ENCODE data around the gene OR2T27. TPM values are rescaled to one million over a fixed set of nuclear protein-coding genes. Genes with fewer than 3 reads are reported as not detected.

The OR2T27 gene
- total and polyA plus RNA-seq, 4 experiments from 2014 or later = not detected

DNA sequence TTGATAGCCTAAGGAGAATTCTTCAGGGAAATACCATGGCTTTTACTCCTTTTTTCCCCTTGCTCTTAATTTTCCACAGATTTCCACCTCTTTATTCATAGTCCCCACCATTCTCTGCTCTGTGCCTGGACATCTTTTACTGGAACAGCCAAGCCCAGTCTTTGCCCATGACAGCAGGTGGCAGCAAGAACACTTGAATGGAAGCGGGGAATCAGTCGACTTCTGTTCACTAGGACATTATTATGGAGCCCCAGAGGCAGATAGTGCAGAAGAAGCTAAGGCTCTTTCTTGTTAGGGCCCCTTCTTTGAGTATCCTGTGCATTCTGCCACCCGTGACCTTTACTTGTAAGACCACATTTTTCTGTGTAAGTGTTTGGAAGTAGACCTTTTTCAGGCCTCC is 40.9 kb upstream of the OR2T27 start:
- no peaks in the 10 kb centered on the region for H3K4me1 ChIP-seq (ENCODE audit: insufficient read depth, low read length)
- H3K27ac Mint-ChIP-seq = no peak overlapping the region
- POLR2A ChIA-PET (ENCODE audit: partially characterized antibody) = no interaction called here
- intact Hi-C loops (cut with micrococcal nuclease) = no loop called here
- CTCF ChIA-PET (ENCODE audit: partially characterized antibody) = no interaction called here
- peaks cover 0 to 4% (median 0%) of the 10 kb centered on the region in 8 donors for H3K9me3 Mint-ChIP-seq
- no peak overlapping the region for H3K4me3 Mint-ChIP-seq
- H3K9me3 ChIP-seq (ENCODE audit: control insufficient read depth in 1 of 2, low read length in 2 of 2) = no peaks in the 10 kb centered on the region
- H3K27me3 ChIP-seq (ENCODE audit: insufficient read depth, low read length) = no peaks in the 10 kb centered on the region
- H3K4me1 Mint-ChIP-seq = no peaks in the 10 kb centered on the region
- no peaks in the 10 kb centered on the region for H3K36me3 Mint-ChIP-seq
- no peaks in the 10 kb centered on the region for H3K36me3 ChIP-seq (ENCODE audit: insufficient read depth, low read length)
- no peak for DNase-seq
- H3K27me3 Mint-ChIP-seq = peaks cover 8 to 15% of the 10 kb centered on the region in 2 donors
- no peak overlapping the region for H3K27ac ChIP-seq (ENCODE audit: low read depth, low read length)
- no peak overlapping the region for H3K4me3 ChIP-seq (ENCODE audit: low read length in 2 of 2)

- intact Hi-C loops (cut with micrococcal nuclease) = no loop called here
- no peaks in the 10 kb centered on the region for H3K4me1 ChIP-seq (ENCODE audit: insufficient read depth, low read length)
- Mint-ChIP-seq H3K4me1 (no peaks in the 10 kb centered on the region), H3K4me3 (no peak overlapping the region), H3K27ac (no peak overlapping the region), H3K27me3 (peaks cover 9 to 16% of the 10 kb centered on the region in 2 donors), H3K9me3 (peaks cover 0 to 6% (median 0%) of the 10 kb centered on the region in 8 donors), H3K36me3 (no peaks in the 10 kb centered on the region)
- no peak for DNase-seq
- POLR2A ChIA-PET (ENCODE audit: partially characterized antibody) = no interaction called here
- no peaks in the 10 kb centered on the region for H3K36me3 ChIP-seq (ENCODE audit: insufficient read depth, low read length)
- CTCF ChIA-PET (ENCODE audit: partially characterized antibody) = interaction anchor here (1.2 kb wide), 1 partner anchor 9 kb away, joined by 4 read pairs; no protein-coding TSS in a partner anchor
- H3K4me3 ChIP-seq (ENCODE audit: low read length in 2 of 2) = no peak overlapping the region
- H3K27ac ChIP-seq (ENCODE audit: low read depth, low read length) = no peak overlapping the region
- no peaks in the 10 kb centered on the region for H3K9me3 ChIP-seq (ENCODE audit: control insufficient read depth in 1 of 2, low read length in 2 of 2)
- H3K27me3 ChIP-seq (ENCODE audit: insufficient read depth, low read length) = no peaks in the 10 kb centered on the region
Measured at GRCh38 chr1:248695451-248696132, 40.3 kb upstream of the OR2T27 start.

DNA sequence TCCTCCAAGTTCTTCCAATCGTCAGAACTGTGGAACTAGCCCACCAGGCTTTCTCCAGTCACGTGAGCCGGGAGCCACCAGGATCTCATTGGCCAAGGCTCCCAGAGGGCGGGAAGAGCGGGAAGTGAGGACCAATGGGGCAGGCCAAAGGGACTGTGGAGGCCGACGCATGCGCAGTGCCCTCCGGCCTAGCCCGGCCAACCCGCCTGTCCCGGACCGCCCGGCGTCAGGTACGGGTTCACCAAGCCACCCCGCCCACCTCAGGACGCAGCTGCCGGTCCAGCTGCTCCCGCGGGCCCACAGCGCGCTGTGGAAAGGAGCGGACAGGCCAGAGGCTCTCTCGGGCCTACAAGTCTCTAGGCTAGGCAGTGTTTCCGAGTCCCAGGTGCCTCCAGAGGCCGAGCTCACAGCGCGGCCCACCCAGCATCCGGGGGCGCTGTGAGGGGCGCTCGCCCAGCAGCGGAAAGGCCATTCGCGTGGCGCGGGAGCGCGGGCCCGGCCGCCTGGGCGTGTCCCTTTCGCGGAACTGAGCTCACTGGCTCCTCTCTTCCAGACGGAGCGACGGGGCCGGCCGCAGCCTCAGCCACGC is 36.3 kb upstream of the OR2T27 start:
- H3K4me3 ChIP-seq (ENCODE audit: low read length in 2 of 2) = no peak overlapping the region
- no peak for DNase-seq
- no peaks in the 10 kb centered on the region for H3K36me3 ChIP-seq (ENCODE audit: insufficient read depth, low read length)
- H3K4me1 Mint-ChIP-seq = peaks cover 0 to 3% (median 3%) of the 10 kb centered on the region in 4 donors
- no peaks in the 10 kb centered on the region for H3K9me3 ChIP-seq (ENCODE audit: control insufficient read depth in 1 of 2, low read length in 2 of 2)
- H3K27me3 ChIP-seq (ENCODE audit: insufficient read depth, low read length) = no peaks in the 10 kb centered on the region
- ChIA-PET CTCF (ENCODE audit: partially characterized antibody) (no interaction called here), POLR2A (ENCODE audit: partially characterized antibody) (no interaction called here)
- no peaks in the 10 kb centered on the region for H3K4me1 ChIP-seq (ENCODE audit: insufficient read depth, low read length)
- H3K27ac ChIP-seq (ENCODE audit: low read depth, low read length) = no peak overlapping the region
- H3K27ac Mint-ChIP-seq = no peak overlapping the region
- no peaks in the 10 kb centered on the region for H3K36me3 Mint-ChIP-seq
- peaks cover 0 to 16% (median 3%) of the 10 kb centered on the region in 8 donors for H3K9me3 Mint-ChIP-seq
- no peak overlapping the region for H3K4me3 Mint-ChIP-seq
- intact Hi-C loops (cut with micrococcal nuclease) = no loop called here
- H3K27me3 Mint-ChIP-seq = peaks cover 3 to 8% of the 10 kb centered on the region in 2 donors

DNA sequence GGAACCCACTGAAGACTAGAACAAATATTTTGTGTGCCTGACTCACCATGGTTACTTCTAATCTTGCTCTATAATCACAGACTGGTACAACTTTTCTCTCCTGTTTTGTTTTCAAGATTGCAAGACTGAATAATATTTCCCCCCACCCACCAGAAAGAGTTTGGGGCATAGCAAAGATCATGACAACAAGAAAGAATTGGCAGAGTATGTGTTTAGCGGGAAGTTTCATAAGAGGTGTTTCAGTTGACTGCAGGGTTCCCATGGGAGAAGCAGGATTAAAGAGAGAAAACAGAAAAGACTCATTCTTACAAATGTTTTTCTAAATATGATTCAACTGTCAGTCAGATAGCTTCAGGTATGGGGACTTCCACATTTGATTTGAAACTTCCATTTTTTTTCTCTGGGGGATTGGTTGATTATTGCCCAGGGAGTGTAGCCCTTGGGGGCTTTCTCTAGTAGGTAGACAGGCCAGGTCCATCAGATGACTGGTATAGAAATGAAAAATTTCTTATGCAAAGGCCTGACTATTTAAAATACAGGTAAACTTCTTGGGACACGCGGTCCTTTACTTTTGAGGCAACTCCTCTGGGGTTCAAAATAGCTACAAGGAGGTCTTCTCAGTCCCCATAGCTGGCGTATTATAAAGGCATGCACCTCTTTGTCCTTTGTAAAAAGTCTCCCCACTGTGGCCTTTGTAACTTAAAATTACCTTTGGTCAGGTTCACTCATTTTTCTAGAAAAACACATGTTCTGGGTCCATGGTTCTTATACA is 33.4 kb upstream of the OR2T27 start:
- Histone ChIP-seq H3K4me3 (ENCODE audit: low read length in 2 of 2) (no peak overlapping the region), H3K27ac (ENCODE audit: low read depth, low read length) (no peak overlapping the region), H3K9me3 (ENCODE audit: control insufficient read depth in 1 of 2, low read length in 2 of 2) (no peaks in the 10 kb centered on the region), H3K4me1 (ENCODE audit: insufficient read depth, low read length) (no peaks in the 10 kb centered on the region), H3K27me3 (ENCODE audit: insufficient read depth, low read length) (no peaks in the 10 kb centered on the region), H3K36me3 (ENCODE audit: insufficient read depth, low read length) (no peaks in the 10 kb centered on the region)
- intact Hi-C loops (cut with micrococcal nuclease) = no loop called here
- H3K4me1 Mint-ChIP-seq = peaks cover 0 to 4% (median 3%) of the 10 kb centered on the region in 4 donors
- peaks cover 2 to 7% of the 10 kb centered on the region in 2 donors for H3K27me3 Mint-ChIP-seq
- no peak for DNase-seq
- ChIA-PET CTCF (ENCODE audit: partially characterized antibody) (no interaction called here), POLR2A (ENCODE audit: partially characterized antibody) (no interaction called here)
- peaks cover 0 to 16% (median 3%) of the 10 kb centered on the region in 8 donors for H3K9me3 Mint-ChIP-seq
- no peaks in the 10 kb centered on the region for H3K36me3 Mint-ChIP-seq
- H3K27ac Mint-ChIP-seq = peak overlapping the region in 1 of 7 donors; percentile 7
- no peak overlapping the region for H3K4me3 Mint-ChIP-seq

GRCh38 chr1:248686815-248687214 is 31.5 kb upstream of the OR2T27 start:
- no peak overlapping the region for H3K4me3 Mint-ChIP-seq
- Histone ChIP-seq H3K36me3 (ENCODE audit: insufficient read depth, low read length) (no peaks in the 10 kb centered on the region), H3K4me1 (ENCODE audit: insufficient read depth, low read length) (no peaks in the 10 kb centered on the region), H3K27ac (ENCODE audit: low read depth, low read length) (no peak overlapping the region), H3K27me3 (ENCODE audit: insufficient read depth, low read length) (no peaks in the 10 kb centered on the region), H3K4me3 (ENCODE audit: low read length in 2 of 2) (no peak overlapping the region), H3K9me3 (ENCODE audit: control insufficient read depth in 1 of 2, low read length in 2 of 2) (no peaks in the 10 kb centered on the region)
- peaks cover 0 to 4% (median 3%) of the 10 kb centered on the region in 4 donors for H3K4me1 Mint-ChIP-seq
- peaks cover 4 to 6% of the 10 kb centered on the region in 2 donors for H3K27me3 Mint-ChIP-seq
- H3K27ac Mint-ChIP-seq = peak overlapping the region in 1 of 7 donors; percentile 32
- H3K9me3 Mint-ChIP-seq = peaks cover 0 to 12% (median 3%) of the 10 kb centered on the region in 8 donors
- ChIA-PET POLR2A (ENCODE audit: partially characterized antibody) (no interaction called here), CTCF (ENCODE audit: partially characterized antibody) (interaction anchor here (0.7 to 1.5 kb wide), 2 partner anchors 211 to 282 kb away, joined by 3 to 13 read pairs; no protein-coding TSS in a partner anchor)
- intact Hi-C loops (cut with micrococcal nuclease) = loop anchor here (1.0 kb wide), 3 partner anchors 65 to 444 kb away; no protein-coding TSS in a partner anchor
- DNase-seq = peak in 4 of 5 donors; percentile 19 to 41 (median 21)
- no peaks in the 10 kb centered on the region for H3K36me3 Mint-ChIP-seq

DNA sequence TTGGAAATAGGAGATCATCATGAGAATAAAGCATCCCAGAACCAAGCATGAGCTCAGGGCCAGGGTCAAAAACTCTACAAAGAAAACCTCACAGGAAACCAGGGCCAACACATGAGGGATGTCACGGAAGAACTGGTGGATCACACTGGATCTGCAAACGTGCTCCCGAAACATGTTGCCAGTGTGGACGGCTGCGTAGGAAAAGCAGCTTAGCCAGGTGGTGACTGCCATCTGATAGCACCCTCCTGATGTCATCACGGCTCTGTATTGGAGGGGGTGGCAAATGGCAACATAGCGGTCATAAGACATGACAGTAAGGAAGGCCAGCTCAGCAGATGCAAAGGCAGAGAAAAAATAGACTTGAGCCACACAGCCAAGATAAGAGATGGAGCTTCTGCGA is 26.3 kb upstream of the OR2T27 start:
- DNase-seq = no peak

GRCh38 chr1:248670003-248670402 is 14.7 kb upstream of the OR2T27 start:
- intact Hi-C loops (cut with micrococcal nuclease) = no loop called here
- Mint-ChIP-seq H3K4me3 (no peak overlapping the region), H3K4me1 (no peaks in the 10 kb centered on the region), H3K27me3 (no peaks in the 10 kb centered on the region), H3K9me3 (peaks cover 0 to 9% (median 6%) of the 10 kb centered on the region in 8 donors), H3K27ac (no peak overlapping the region), H3K36me3 (peaks cover 0 to 2% of the 10 kb centered on the region in 2 donors)
- Histone ChIP-seq H3K4me3 (ENCODE audit: low read length in 2 of 2) (no peak overlapping the region), H3K27me3 (ENCODE audit: insufficient read depth, low read length) (no peaks in the 10 kb centered on the region), H3K27ac (ENCODE audit: low read depth, low read length) (no peak overlapping the region), H3K4me1 (ENCODE audit: insufficient read depth, low read length) (no peaks in the 10 kb centered on the region), H3K36me3 (ENCODE audit: insufficient read depth, low read length) (no peaks in the 10 kb centered on the region), H3K9me3 (ENCODE audit: control insufficient read depth in 1 of 2, low read length in 2 of 2) (peaks cover 0 to 5% of the 10 kb centered on the region in 2 donors)
- ChIA-PET POLR2A (ENCODE audit: partially characterized antibody) (no interaction called here), CTCF (ENCODE audit: partially characterized antibody) (no interaction called here)
- no peak for DNase-seq

More for the DNA sequence above, 26.3 kb upstream of the OR2T27 start:
- H3K36me3 ChIP-seq (ENCODE audit: insufficient read depth, low read length) = no peaks in the 10 kb centered on the region
- no peak overlapping the region for H3K4me3 ChIP-seq (ENCODE audit: low read length in 2 of 2)
- no peak overlapping the region for H3K27ac Mint-ChIP-seq
- ChIA-PET CTCF (ENCODE audit: partially characterized antibody) (no interaction called here), POLR2A (ENCODE audit: partially characterized antibody) (no interaction called here)
- no peak overlapping the region for H3K4me3 Mint-ChIP-seq
- intact Hi-C loops (cut with micrococcal nuclease) = no loop called here
- H3K9me3 Mint-ChIP-seq = peaks cover 0 to 2% (median 0%) of the 10 kb centered on the region in 8 donors
- H3K27me3 ChIP-seq (ENCODE audit: insufficient read depth, low read length) = no peaks in the 10 kb centered on the region
- peaks cover 0 to under 1% (median under 1%) of the 10 kb centered on the region in 4 donors for H3K4me1 Mint-ChIP-seq
- H3K4me1 ChIP-seq (ENCODE audit: insufficient read depth, low read length) = no peaks in the 10 kb centered on the region
- peaks cover 9 to 12% of the 10 kb centered on the region in 2 donors for H3K27me3 Mint-ChIP-seq
- H3K36me3 Mint-ChIP-seq = no peaks in the 10 kb centered on the region
- H3K27ac ChIP-seq (ENCODE audit: low read depth, low read length) = no peak overlapping the region
- H3K9me3 ChIP-seq (ENCODE audit: control insufficient read depth in 1 of 2, low read length in 2 of 2) = no peaks in the 10 kb centered on the region

Measured in CD4-positive, alpha-beta memory T cell (primary cell).